HepG2 (cell line): ENCODE data around the gene PLRG1. TPM values are rescaled to one million over a fixed set of nuclear protein-coding genes. Genes with fewer than 3 reads are reported as not detected.
A peak's percentile ranks its signal among the peaks of the same experiment; 100 is the strongest.

Experiments
- ATM ChIP-seq: fragments of 450-650 bp; IDR thresholded peaks from 2 replicates; pipeline ENCODE4 v1.7.1; 2017; ENCODE audit warnings: mild to moderate bottlenecking, borderline replicate concordance
- ATRX ChIP-seq: sonication (generic); formaldehyde crosslinking; IDR thresholded peaks from 2 replicates; pipeline ENCODE4 v1.4.0; 2020; ENCODE audit warnings: missing genetic modification reagents, borderline replicate concordance
- HCFC1 ChIP-seq: fragments of 150-350 bp; IDR thresholded peaks from 2 replicates; pipeline ENCODE4 v1.6.1; 2014; ENCODE audit warnings: low read depth, low read length
- HOXA7 ChIP-seq: sonication (generic); formaldehyde crosslinking; IDR thresholded peaks from 2 replicates; pipeline ENCODE4 v1.8.1; 2022; ENCODE audit warnings: mild to moderate bottlenecking, missing genetic modification reagents, moderate library complexity
- JUN ChIP-seq: sonication (generic); formaldehyde crosslinking; IDR thresholded peaks from 2 replicates; pipeline ENCODE4 v1.4.0; 2020; ENCODE audit warnings: mild to moderate bottlenecking, missing genetic modification reagents
- KDM2A ChIP-seq: sonication (generic); formaldehyde crosslinking; IDR thresholded peaks from 2 replicates; pipeline ENCODE4 v1.4.0; 2020; ENCODE audit warnings: low read depth, missing genetic modification reagents, borderline replicate concordance
- MAX ChIP-seq: IDR thresholded peaks from 2 replicates; pipeline ENCODE4 v1.6.1; 2012; ENCODE audit warnings: inconsistent platforms
- MAZ ChIP-seq, 2 experiments: sonication (generic) in 1 of 2; formaldehyde crosslinking in 1 of 2; IDR thresholded peaks; 2 replicates each; pipeline versions ENCODE4 v1.5.0 to v1.6.1; 2012 to 2020; ENCODE audit warnings: low read depth in 2 of 2, mild to moderate bottlenecking in 2 of 2, borderline replicate concordance in 1 of 2, improper control_type of control experiment in 1 of 2, low read length in 1 of 2, missing genetic modification reagents in 1 of 2, moderate library complexity in 1 of 2
- NFKB2 ChIP-seq: sonication (generic); formaldehyde crosslinking; IDR thresholded peaks from 2 replicates; pipeline ENCODE4 v1.4.0; 2020; ENCODE audit warnings: missing genetic modification reagents, borderline replicate concordance
- STAT6 ChIP-seq: sonication (generic); formaldehyde crosslinking; IDR thresholded peaks from 2 replicates; pipeline ENCODE4 v1.4.0; 2020; ENCODE audit warnings: missing genetic modification reagents, mild to moderate bottlenecking, borderline replicate concordance
- TAF1 ChIP-seq: sonication (generic); formaldehyde crosslinking; IDR thresholded peaks from 2 replicates; pipeline ENCODE4 v1.4.0; 2020; ENCODE audit warnings: missing genetic modification reagents
- TERF1 ChIP-seq: sonication (generic); formaldehyde crosslinking; IDR thresholded peaks from 2 replicates; pipeline ENCODE4 v1.8.0; 2022; ENCODE audit warnings: mild to moderate bottlenecking, missing genetic modification reagents, moderate library complexity
- ZBTB25 ChIP-seq: IDR thresholded peaks from 2 replicates; pipeline ENCODE4 v1.6.1; 2018; ENCODE audit warnings: missing genetic modification reagents
- ZMYM2 ChIP-seq: sonication (generic); formaldehyde crosslinking; IDR thresholded peaks from 2 replicates; pipeline ENCODE4 v1.8.0; 2022; ENCODE audit warnings: mild to moderate bottlenecking, missing genetic modification reagents
- ZNF10 ChIP-seq: sonication (generic); formaldehyde crosslinking; IDR thresholded peaks from 2 replicates; pipeline ENCODE4 v1.4.0; 2020; ENCODE audit warnings: mild to moderate bottlenecking, low read depth, missing genetic modification reagents, borderline replicate concordance
- ZNF205 ChIP-seq: IDR thresholded peaks from 2 replicates; pipeline ENCODE4 v1.6.1; 2018; ENCODE audit warnings: missing biosample characterization, missing genetic modification reagents
- ZNF678 ChIP-seq: sonication (generic); formaldehyde crosslinking; IDR thresholded peaks from 2 replicates; pipeline ENCODE4 v1.4.0; 2020; ENCODE audit warnings: mild to moderate bottlenecking, missing genetic modification reagents
- ZNF713 ChIP-seq: sonication (generic); formaldehyde crosslinking; IDR thresholded peaks from 2 replicates; pipeline ENCODE4 v1.4.0; 2020; ENCODE audit warnings: mild to moderate bottlenecking, missing genetic modification reagents
- ZNF746 ChIP-seq: sonication (generic); formaldehyde crosslinking; IDR thresholded peaks from 2 replicates; pipeline ENCODE4 v1.8.0; 2022; ENCODE audit warnings: mild to moderate bottlenecking, missing genetic modification reagents
- ZSCAN30 ChIP-seq: sonication (generic); formaldehyde crosslinking; IDR thresholded peaks from 2 replicates; pipeline ENCODE4 v1.5.0; 2020; ENCODE audit warnings: mild to moderate bottlenecking, missing genetic modification reagents
- polyA plus RNA-seq, 8 experiments: library from polyadenylated mRNA; depleted of rRNA in 3 of 8; stranded (reverse) in 7 of 8; unstranded in 1 of 8; fragments of >200 nt; fragmentation: Illumina TruSeq in 4 of 8; extraction: Trizol in 4 of 8; gene quantifications; 2 replicates each; pipeline versions ENCODE4 v1.2.1 to v1.2.3, GENCODE V29; 2011 to 2016; ENCODE audit warnings: low read depth in 4 of 8, missing spikeins in 1 of 8, mixed read lengths in 1 of 8; ENCODE audit not compliant: insufficient read depth in 1 of 8
- total RNA-seq, 5 experiments: library from RNA; depleted of rRNA; stranded (reverse); fragments of >200 nt; fragmentation: Illumina TruSeq; extraction: Trizol; gene quantifications; 2 replicates each; pipeline ENCODE4 v1.2.3, GENCODE V29; 2016; ENCODE audit warnings: low read depth in 1 of 5

PLRG1 gene
- total and polyA plus RNA-seq, 2 of the 13 experiments (the other 11 are each of a cell fraction or from before 2014, with no cell fraction given), result 77.3 to 110 TPM

- peak; percentile 92; the same call in 1 of the 2 replicates for TF ChIP-seq STAT6 (CRISPR knock-in tag)
- TF ChIP-seq MAZ (IDR thresholded peaks at IDR 0.05; ENCODE audit: borderline replicate concordance, low read depth, low read length), result no peak
- TF ChIP-seq MAZ (CRISPR knock-in tag; IDR thresholded peaks at IDR 0.05; ENCODE audit: low read depth), result no peak
- TF ChIP-seq ZNF205, result no peak
- no peak for TF ChIP-seq TAF1 (CRISPR knock-in tag)
- peak; percentile 69 for TF ChIP-seq MAX
- TF ChIP-seq NFKB2, result no peak
- peak; percentile 26; the same call in 1 of the 2 replicates for TF ChIP-seq ZBTB25 (CRISPR knock-in tag)
- no peak; the same call in 1 of the 2 replicates for TF ChIP-seq JUN (CRISPR knock-in tag)
- no peak for TF ChIP-seq HOXA7
- no peak for TF ChIP-seq ZMYM2 (CRISPR knock-in tag)
- TF ChIP-seq ZNF678 (CRISPR knock-in tag), result no peak
- TF ChIP-seq KDM2A, result no peak
- TF ChIP-seq HCFC1, result no peak
- no peak for TF ChIP-seq ZSCAN30
- no peak; the same call in 1 of the 2 replicates for TF ChIP-seq ZNF746
- TF ChIP-seq ZNF10 (CRISPR knock-in tag), result no peak
- no peak for TF ChIP-seq ZNF713 (CRISPR knock-in tag)
- TF ChIP-seq TERF1, result no peak
- TF ChIP-seq ATM, result no peak; the same call in 1 of the 2 replicates
- TF ChIP-seq ATRX (CRISPR knock-in tag), result no peak
These were observed 47.9 kb upstream of the PLRG1 start (continued) for GRCh38 chr4:154597798-154598774.
